Neuronal stem cell (in vitro differentiated cells): ENCODE results near the gene DNAJB1.
A peak's percentile ranks its signal among the peaks of the same experiment; 100 is the strongest.
"Not testable (repeated sequence)": the region's sequence is repeated elsewhere in the genome, so short reads cannot be mapped to it uniquely, and the experiment has no call there.

Experiments
- DNase-seq: peaks from one replicate; pipeline ENCODE4 v3.0.0-alpha.2; 2013; ENCODE audit warnings: low spot score
- H2AFZ ChIP-seq: one replicate; pipeline ENCODE4 v1.6.1; 2013; ENCODE audit warnings: mild to moderate bottlenecking, low read length, inconsistent platforms
- H2AK5ac ChIP-seq: 2 replicates; pipeline ENCODE4 v1.6.1; 2013; ENCODE audit warnings: low read depth, mild to moderate bottlenecking, inconsistent platforms, low read length, moderate library complexity, mixed read lengths
- H2BK120ac ChIP-seq: 2 replicates; pipeline ENCODE4 v1.6.1; 2013; ENCODE audit warnings: low read depth, mild to moderate bottlenecking, inconsistent platforms, low read length, moderate library complexity, mixed read lengths
- H2BK12ac ChIP-seq: one replicate; pipeline ENCODE4 v1.6.1; 2013; ENCODE audit warnings: low read length, inconsistent platforms
- H2BK15ac ChIP-seq: 2 replicates; pipeline ENCODE4 v1.6.1; 2013; ENCODE audit warnings: mild to moderate bottlenecking, low read length, inconsistent platforms, mixed read lengths
- H2BK5ac ChIP-seq: one replicate; pipeline ENCODE4 v1.6.1; 2013; ENCODE audit warnings: inconsistent platforms, mild to moderate bottlenecking, low read length, moderate library complexity
- H3K14ac ChIP-seq: one replicate; pipeline ENCODE4 v1.6.1; 2013; ENCODE audit warnings: low read length, inconsistent platforms
- H3K18ac ChIP-seq: 2 replicates; pipeline ENCODE4 v1.6.1; 2013; ENCODE audit warnings: low read length, inconsistent platforms
- H3K23ac ChIP-seq: 2 replicates; pipeline ENCODE4 v1.6.1; 2013; ENCODE audit warnings: low read depth, mild to moderate bottlenecking, mixed read lengths, low read length, inconsistent platforms; ENCODE audit not compliant: poor library complexity
- H3K27ac ChIP-seq: replicated peaks from 3 replicates; pipeline ENCODE4 v1.5.1; 2013; ENCODE audit warnings: low read length, inconsistent platforms
- H3K27me3 ChIP-seq, 3 experiments: 2 replicates each; pipeline ENCODE4 v1.6.1; 2013; ENCODE audit warnings: low read length in 3 of 3, mild to moderate bottlenecking in 2 of 3, inconsistent platforms in 1 of 3, low read depth in 1 of 3, mixed read lengths in 1 of 3, moderate library complexity in 1 of 3; ENCODE audit not compliant: control insufficient read depth in 3 of 3, insufficient read depth in 3 of 3
- H3K36me3 ChIP-seq, 2 donors: replicated peaks in 1 of 2; 2 replicates each; pipeline ENCODE4 v1.6.1; 2013; ENCODE audit warnings: low read length in 2 of 2; ENCODE audit not compliant: control insufficient read depth in 2 of 2, insufficient read depth in 2 of 2
- H3K4ac ChIP-seq: 2 replicates; pipeline ENCODE4 v1.6.1; 2013; ENCODE audit warnings: inconsistent platforms, mild to moderate bottlenecking, low read length, moderate library complexity
- H3K4me1 ChIP-seq, 2 donors: 1 replicate in 1 of 2; 2 replicates in 1 of 2; pipeline ENCODE4 v1.6.1; 2013; ENCODE audit warnings: low read length in 2 of 2, low read depth in 1 of 2; ENCODE audit not compliant: control insufficient read depth in 2 of 2, insufficient read depth in 1 of 2
- H3K4me2 ChIP-seq: one replicate; pipeline ENCODE4 v1.6.1; 2013; ENCODE audit warnings: mild to moderate bottlenecking, low read length, inconsistent platforms; ENCODE audit not compliant: insufficient read depth, poor library complexity, severe bottlenecking
- H3K4me3 ChIP-seq, 2 donors: 2 replicates each; pipeline ENCODE4 v1.5.1; 2013; ENCODE audit warnings: low read length in 2 of 2, mild to moderate bottlenecking in 2 of 2, inconsistent platforms in 1 of 2, moderate library complexity in 1 of 2
- H3K79me1 ChIP-seq: one replicate; pipeline ENCODE4 v1.6.1; 2013; ENCODE audit warnings: low read depth, mild to moderate bottlenecking, inconsistent platforms, low read length, moderate library complexity
- H3K9ac ChIP-seq: one replicate; pipeline ENCODE4 v1.6.1; 2013; ENCODE audit warnings: mild to moderate bottlenecking, low read depth, low read length, inconsistent platforms; ENCODE audit not compliant: poor library complexity
- H3K9me3 ChIP-seq, 2 donors: replicated peaks in 1 of 2; 2 replicates each; pipeline versions ENCODE3 to v1.6.1; 2013; ENCODE audit warnings: low read length in 2 of 2, mild to moderate bottlenecking in 2 of 2, inconsistent platforms in 1 of 2, low read depth in 1 of 2, mixed read lengths in 1 of 2, moderate library complexity in 1 of 2; ENCODE audit not compliant: control insufficient read depth in 2 of 2, insufficient read depth in 1 of 2
- H4K8ac ChIP-seq: one replicate; pipeline ENCODE4 v1.6.1; 2013; ENCODE audit warnings: low read depth, mild to moderate bottlenecking, inconsistent platforms, low read length, moderate library complexity
- H4K91ac ChIP-seq: one replicate; pipeline ENCODE4 v1.6.1; 2013; ENCODE audit warnings: low read length, low read depth, mild to moderate bottlenecking, inconsistent platforms; ENCODE audit not compliant: poor library complexity
- WGBS, 2 donors: extraction: QIAGEN DNeasy Blood & Tissue Kit; methylation state at CpG; one replicate each; pipeline ENCODE4 v1.1.7; 2013; ENCODE audit warnings: missing lambda C conversion rate in 2 of 2, mixed read lengths in 1 of 2; ENCODE audit not compliant: insufficient read length in 2 of 2, insufficient replicate concordance in 1 of 2; ENCODE audit errors: extremely low coverage in 2 of 2; 5-methylcytosine and 5-hydroxymethylcytosine counted together

Gene DNAJB1

GRCh38 chr19:14507704-14508542 lies 10.3 kb downstream of the DNAJB1 start:
- DNase-seq, result no peak
- Histone ChIP-seq H2BK15ac (no peak overlapping the region), H3K27ac (no peak overlapping the region), H3K18ac (no peak overlapping the region), H3K23ac (no peak overlapping the region), H3K79me1 (no peaks in the 10 kb centered on the region), H2BK120ac (no peak overlapping the region), H4K8ac (no peak overlapping the region), H2AK5ac (no peak overlapping the region), H4K91ac (no peak overlapping the region), H3K4me3 (no peak overlapping the region), H3K4me2 (no peak overlapping the region), H2BK12ac (no peak overlapping the region), H3K4ac (no peak overlapping the region), H2BK5ac (no peak overlapping the region), H3K27me3 (no peaks in the 10 kb centered on the region), H2AFZ (no peak overlapping the region), H3K9ac (no peak overlapping the region), H3K14ac (no peak overlapping the region), H3K9me3 (no peaks in the 10 kb centered on the region), H3K36me3 (peaks cover 0 to 2% of the 10 kb centered on the region in 2 donors), H3K4me1 (no peaks in the 10 kb centered on the region)
- WGBS, 2 donors, result no CpG with 5 or more reads among the region's 12 CpGs

- Histone ChIP-seq H2AFZ (peak overlapping the region; percentile 74), H3K9me3 (no peaks in the 10 kb centered on the region), H3K79me1 (no peaks in the 10 kb centered on the region), H3K18ac (peak overlapping the region; percentile 0), H3K36me3 (no peaks in the 10 kb centered on the region), H2BK5ac (no peak overlapping the region), H3K9ac (no peak overlapping the region), H3K4me3 (no peak overlapping the region), H2AK5ac (no peak overlapping the region), H3K27me3 (peaks cover 0 to 3% (median 0%) of the 10 kb centered on the region in 3 experiments), H2BK15ac (no peak overlapping the region), H3K4ac (no peak overlapping the region), H2BK120ac (no peak overlapping the region), H3K27ac (peak overlapping the region; percentile 46), H3K4me2 (no peak overlapping the region), H3K14ac (no peak overlapping the region), H3K23ac (no peak overlapping the region), H2BK12ac (no peak overlapping the region), H4K8ac (peak overlapping the region; percentile 53), H3K4me1 (no peaks in the 10 kb centered on the region), H4K91ac (no peak overlapping the region)
- WGBS, 2 donors, result no CpG with 5 or more reads among the region's 19 CpGs
- DNase-seq, result no peak
Observed at GRCh38 chr19:14505488-14506239, 12.5 kb downstream of the DNAJB1 start.

GRCh38 chr19:14504575-14504974 lies 13.6 kb downstream of the DNAJB1 start:
- not testable (repeated sequence) for H3K79me1 ChIP-seq, H2AFZ ChIP-seq

GRCh38 chr19:14503285-14503684 lies 14.9 kb downstream of the DNAJB1 start:
- Histone ChIP-seq H2BK12ac (no peak overlapping the region), H2BK5ac (no peak overlapping the region), H3K4me1 (no peaks in the 10 kb centered on the region), H3K9me3 (no peaks in the 10 kb centered on the region), H3K4me3 (no peak overlapping the region), H4K91ac (no peak overlapping the region), H2BK15ac (no peak overlapping the region), H3K79me1 (no peaks in the 10 kb centered on the region), H3K27ac (no peak overlapping the region), H2BK120ac (no peak overlapping the region), H3K23ac (no peak overlapping the region), H3K36me3 (no peaks in the 10 kb centered on the region), H3K18ac (no peak overlapping the region), H4K8ac (no peak overlapping the region), H3K4ac (no peak overlapping the region), H3K27me3 (peaks cover 0 to 3% (median 0%) of the 10 kb centered on the region in 3 experiments), H3K14ac (no peak overlapping the region), H3K4me2 (no peak overlapping the region), H2AFZ (no peak overlapping the region), H3K9ac (no peak overlapping the region), H2AK5ac (no peak overlapping the region)
- WGBS, 2 donors, result no CpG with 5 or more reads among the region's 1 CpG
- no peak for DNase-seq

More at GRCh38 chr19:14504575-14504974, 13.6 kb downstream of the DNAJB1 start:
- H3K18ac ChIP-seq, H4K91ac ChIP-seq, H2AK5ac ChIP-seq, H3K9ac ChIP-seq, H2BK5ac ChIP-seq, H4K8ac ChIP-seq, H3K27me3 ChIP-seq, H2BK15ac ChIP-seq, H3K4me2 ChIP-seq, H2BK12ac ChIP-seq, H3K4me3 ChIP-seq, DNase-seq, H3K23ac ChIP-seq, H3K4ac ChIP-seq, H3K9me3 ChIP-seq, H3K27ac ChIP-seq, H3K14ac ChIP-seq, H3K36me3 ChIP-seq, H3K4me1 ChIP-seq, H2BK120ac ChIP-seq: not testable (repeated sequence)
- WGBS, 2 donors, result 57% methylated on average over 1 of the region's 8 CpGs; no CpG with 5 or more reads in 1 of the 2 donors
